Stimulated activated CD8-positive, alpha-beta memory T cell treated with anti-CD3 and anti-CD28 coated beads, Interleukin-7, amount 100 ng/mL, for 24 hours (primary cell): Measurements from ENCODE around the gene PEX11G.

Experiments
- DNase-seq: peaks from one replicate; pipeline ENCODE4 v3.0.0-alpha.2; 2020; ENCODE audit warnings: low read depth

Gene PEX11G

DNA sequence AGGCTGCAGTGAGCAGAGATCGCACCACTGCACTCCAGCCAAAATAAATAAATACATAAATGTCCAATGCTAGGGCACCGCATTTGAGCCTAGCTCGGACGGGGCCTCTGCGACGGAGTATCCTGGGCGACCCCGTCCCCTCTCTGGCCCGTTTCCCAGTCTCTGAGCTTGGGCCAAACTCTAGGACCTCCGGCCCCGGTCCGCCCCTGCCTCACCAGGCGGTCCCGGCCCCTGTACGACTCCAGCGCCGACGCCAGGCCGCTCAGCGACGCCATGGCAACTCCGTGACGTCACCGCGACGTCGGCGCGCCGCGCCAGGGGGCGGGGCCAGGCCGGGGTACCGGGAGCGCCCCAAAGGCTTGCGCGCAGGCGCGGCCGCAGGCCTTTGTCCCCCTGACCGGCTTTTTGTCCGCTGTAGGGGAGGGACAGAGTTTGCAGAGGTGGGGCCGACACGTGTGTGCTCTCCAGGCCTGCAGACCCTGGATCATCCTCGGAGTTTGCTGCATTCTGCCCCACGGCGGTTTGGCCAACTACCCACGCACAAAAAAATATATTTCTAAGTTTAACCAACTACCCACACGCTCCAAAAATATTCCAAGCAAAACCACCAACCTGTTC is at the start of gene PEX11G:
Gene PEX11G, minus strand, starts transcription at position 300 of the 618 bp plus-strand sequence. Its CDS starts 25 bp downstream, at position 275.
- DNase-seq, result peak; percentile 85

DNA sequence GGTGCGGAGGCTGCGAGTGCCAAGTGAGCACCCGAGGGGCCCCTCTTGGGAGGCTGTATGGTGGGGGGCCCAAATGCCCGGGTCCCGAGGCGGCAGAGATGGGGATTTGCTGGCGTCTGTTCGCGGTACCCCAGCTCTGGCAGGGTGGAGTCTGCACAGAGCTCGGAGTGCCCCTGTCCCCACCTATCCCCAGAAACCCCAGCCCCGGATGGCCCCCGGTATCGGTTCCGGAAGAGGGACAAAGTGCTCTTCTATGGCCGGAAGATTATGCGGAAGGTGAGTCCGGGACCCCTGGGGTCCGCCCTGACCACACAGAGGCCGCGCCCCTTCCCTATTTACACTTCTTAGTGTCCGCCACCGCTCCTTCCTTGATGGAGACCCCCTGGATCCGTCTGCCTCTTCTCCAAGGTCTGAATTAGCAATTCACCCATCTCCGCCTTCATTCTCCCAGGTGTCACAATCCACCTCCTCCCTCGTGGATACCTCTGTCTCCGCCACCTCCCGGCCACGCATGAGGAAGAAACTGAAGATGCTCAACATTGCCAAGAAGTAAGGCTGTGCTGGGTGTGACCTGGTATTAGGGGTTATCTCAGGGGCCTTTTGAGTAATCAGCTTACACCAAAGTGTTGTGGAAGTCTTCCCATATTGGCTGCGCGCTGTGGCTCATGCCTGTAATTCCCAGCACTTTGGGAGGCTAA is 47.3 kb upstream of the PEX11G start:
- DNase-seq, result no peak

DNA sequence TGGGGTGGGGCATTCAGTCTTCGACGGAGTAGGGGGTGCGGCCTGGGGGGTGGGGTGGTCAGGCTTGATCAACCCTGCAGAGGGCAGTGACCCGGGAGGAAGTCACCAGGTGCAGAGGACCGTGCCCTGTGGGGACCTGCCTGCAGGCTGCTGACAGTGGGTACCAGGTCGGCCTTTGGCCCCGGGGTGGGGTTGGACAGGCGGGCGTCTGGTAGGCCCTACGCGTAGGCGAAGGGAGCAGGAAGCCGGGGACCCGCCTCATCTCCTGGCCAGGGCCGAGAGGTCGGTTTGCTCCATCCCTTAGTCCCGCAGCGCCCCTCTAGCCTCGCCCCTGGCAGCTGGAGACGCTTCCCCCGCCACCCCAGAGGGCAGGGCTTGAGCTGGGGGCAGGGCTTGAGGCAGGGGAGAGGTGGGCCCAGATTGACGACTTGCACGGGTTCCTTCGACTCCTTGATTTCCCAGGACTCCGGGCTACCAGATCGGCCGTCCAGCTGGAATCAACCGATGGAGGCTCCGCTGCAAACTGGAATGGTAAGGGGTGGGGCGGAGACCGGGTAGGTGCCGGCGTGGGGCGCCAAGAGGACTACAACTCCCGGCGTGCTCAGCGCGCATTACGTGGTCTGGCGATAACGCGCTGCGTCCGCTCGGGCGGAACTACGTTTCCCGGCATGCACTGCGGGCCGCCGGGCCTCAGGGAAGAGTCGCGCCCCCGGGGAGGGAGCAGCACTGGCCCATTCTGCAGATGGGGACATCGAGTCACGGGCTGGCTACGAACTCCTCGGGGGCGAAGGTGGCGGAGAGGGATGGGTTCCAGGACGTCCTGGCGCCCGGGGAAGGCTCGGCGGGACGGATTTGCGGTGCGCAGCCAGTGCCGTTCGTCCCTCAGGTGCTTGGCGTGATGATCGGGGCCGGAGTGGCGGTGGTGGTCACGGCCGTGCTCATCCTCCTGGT is 46.5 kb upstream of the PEX11G start, which contains the start of gene PNPLA6:
Gene PNPLA6, plus strand, starts transcription at position 671 of the 951 bp plus-strand sequence. Its CDS starts 72 bp downstream, at position 743.
- peak; percentile 88 for DNase-seq

DNA sequence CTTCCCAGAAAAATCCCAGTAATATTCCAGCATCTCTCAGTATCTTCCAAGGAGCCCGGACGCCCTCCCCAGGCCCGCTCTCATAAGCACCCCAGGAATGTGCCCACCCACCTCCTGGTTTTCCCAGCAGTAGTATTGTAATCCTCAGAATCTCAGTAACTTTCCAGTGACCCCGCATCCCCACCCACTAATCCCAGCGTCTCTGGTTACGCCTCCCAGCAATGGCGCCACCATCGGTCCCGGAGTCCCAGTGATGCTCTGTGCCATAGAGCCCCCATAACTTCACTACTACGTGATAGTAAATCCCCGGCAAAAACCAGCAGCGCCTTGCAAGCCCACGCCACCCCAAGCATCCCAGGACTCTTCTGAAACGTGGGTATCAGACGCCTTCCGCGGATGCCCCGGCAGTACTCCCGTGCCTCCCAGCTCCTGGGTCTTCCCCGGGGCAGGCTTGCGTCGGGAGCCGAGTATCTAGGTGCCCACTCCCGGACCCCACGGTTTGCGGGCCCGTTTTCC is 45.8 kb upstream of the PEX11G start:
- no peak for DNase-seq

DNA sequence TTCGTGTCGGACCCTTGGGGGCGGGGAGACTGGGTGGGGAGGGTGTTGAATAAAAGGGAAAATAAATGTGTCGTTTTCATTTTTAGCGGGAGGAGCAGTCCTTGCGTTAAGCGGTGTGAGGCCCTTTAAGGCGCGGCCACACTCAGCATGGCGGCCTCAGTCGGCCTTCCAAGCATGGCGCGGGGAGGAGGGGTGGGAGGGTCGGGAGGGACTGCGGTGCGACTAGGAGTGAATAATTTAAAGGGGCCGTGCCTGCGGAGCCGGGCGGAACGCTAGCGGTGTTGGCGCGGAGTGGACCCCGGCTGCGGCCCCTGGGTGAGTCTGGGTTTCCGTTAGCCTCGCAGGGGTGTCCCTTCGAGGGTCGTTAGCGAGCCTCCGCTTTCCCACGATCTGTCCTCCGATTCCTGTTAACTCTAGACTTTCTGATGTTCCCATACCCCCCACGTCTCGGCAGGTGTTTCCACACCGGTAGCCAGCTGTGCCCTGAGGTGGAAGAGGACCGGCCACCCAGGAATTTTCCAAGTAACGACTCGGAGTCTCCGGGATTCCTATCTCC is 45.2 kb upstream of the PEX11G start:
- peak; percentile 65 for DNase-seq

DNA sequence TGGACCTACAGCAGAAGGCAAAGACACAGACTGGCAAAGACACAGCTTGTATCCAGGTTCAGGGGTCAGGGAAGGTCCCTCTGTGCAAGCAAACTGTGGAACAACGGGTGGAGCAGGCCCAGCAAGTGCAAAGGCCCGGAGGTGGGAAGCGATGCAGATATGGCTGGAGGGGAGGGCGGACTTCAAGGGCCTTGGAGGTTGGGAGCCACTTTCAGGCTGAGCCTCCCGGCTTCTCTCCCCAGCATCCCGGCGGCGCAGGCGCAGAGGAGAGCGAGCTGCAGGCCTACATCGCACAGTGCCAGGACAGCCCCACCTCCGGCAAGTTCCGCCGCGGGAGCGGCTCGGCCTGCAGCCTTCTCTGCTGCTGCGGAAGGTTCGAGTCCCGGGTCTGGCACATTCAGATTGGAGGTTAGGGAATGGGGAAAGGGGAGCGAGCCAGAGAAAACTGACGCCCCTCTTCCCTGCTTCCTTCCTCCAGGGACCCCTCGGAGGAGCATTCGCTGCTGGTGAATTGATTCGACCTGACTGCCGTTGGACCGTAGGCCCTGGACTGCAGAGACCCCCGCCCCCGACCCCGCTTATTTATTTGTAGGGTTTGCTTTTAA is 44.5 kb upstream of the PEX11G start:
- no peak for DNase-seq

DNA sequence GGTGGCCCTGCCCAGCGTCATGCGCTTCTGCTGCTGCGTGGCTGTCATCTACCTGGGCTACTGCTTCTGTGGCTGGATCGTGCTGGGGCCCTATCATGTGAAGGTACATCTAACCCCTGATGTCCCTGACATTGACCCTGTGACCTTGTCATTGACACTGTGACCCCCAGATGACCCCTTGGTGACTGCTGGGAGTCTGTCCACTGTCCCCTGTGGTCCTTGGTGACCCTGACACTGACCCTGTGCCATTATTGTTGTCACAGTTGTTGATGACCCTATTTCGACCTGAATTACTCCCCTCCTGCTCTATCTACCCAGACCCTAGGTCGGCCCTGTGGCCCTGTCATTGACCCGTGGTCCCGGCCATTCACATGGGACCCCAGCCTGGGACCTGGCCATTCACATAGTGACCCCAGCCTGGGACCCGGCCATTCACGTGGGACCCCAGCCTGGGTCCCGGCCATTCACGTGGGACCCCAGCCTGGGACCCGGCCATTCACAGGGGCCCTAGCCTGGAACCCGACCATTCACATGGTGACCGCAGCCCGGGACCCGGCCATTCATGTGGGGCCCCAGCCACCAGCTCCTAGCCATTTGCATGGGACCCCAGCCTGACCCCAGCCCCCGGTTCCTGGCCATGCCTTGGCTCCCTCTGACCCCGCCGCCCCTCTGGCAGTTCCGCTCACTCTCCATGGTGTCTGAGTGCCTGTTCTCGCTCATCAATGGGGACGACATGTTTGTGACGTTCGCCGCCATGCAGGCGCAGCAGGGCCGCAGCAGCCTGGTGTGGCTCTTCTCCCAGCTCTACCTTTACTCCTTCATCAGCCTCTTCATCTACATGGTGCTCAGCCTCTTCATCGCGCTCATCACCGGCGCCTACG is 41.0 kb upstream of the PEX11G start:
- DNase-seq, result no peak

DNA sequence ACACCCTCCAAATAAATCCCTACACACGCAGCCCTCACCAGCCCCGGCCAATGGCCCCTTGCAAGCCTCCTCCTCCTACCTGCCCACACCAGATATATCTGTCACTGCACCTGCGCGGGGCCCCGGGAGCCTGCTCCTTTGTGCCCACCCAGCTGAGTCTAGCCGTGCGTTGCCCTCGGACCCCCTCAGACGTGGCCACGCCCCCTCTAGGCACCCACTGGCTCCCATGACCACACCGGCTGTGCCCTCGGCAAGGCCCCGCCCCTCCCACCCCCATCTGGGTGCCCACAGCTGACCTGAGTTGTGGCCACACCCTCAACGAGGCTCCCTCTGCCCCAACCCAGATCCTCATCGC is 40.4 kb upstream of the PEX11G start:
- DNase-seq, result no peak

DNA sequence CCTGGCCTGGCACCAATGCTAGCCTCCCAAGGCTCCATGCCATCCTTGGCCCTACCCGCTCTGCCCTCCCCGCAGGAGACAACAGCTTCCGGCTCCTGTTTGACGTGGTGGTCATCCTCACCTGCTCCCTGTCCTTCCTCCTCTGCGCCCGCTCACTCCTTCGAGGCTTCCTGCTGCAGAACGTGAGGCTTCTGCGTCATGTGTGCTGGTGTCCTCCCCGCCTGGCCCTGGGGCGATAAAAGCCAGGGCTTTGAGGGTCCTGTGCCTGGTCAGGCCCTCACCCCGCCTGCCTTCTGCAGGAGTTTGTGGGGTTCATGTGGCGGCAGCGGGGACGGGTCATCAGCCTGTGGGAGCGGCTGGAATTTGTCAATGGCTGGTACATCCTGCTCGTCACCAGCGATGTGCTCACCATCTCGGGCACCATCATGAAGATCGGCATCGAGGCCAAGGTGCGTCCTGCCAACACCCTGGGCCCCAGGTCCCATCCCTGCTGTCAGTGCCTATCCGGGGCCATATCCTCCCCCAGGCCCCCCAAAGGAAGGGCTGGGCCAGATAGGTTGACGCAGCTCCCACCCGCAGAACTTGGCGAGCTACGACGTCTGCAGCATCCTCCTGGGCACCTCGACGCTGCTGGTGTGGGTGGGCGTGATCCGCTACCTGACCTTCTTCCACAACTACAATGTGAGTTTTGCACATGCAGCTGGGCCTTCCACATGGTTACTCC is 39.8 kb upstream of the PEX11G start:
- no peak for DNase-seq

DNA sequence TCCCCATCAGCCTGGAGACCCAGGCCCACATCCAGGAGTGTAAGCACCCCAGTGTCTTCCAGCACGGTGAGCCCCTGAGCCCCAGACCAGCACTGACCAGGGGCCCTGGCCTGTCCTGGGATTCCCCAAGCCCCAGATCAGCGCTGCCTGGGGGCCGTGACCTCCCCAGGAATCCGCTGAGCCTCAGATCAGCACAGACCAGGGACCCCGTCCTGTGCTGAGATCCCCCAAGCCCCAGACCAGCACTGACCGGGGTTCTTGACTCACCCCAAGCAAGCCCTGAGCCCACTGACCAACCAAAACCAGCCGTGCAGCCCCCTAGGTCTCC is 39.3 kb upstream of the PEX11G start:
- no peak for DNase-seq

DNA sequence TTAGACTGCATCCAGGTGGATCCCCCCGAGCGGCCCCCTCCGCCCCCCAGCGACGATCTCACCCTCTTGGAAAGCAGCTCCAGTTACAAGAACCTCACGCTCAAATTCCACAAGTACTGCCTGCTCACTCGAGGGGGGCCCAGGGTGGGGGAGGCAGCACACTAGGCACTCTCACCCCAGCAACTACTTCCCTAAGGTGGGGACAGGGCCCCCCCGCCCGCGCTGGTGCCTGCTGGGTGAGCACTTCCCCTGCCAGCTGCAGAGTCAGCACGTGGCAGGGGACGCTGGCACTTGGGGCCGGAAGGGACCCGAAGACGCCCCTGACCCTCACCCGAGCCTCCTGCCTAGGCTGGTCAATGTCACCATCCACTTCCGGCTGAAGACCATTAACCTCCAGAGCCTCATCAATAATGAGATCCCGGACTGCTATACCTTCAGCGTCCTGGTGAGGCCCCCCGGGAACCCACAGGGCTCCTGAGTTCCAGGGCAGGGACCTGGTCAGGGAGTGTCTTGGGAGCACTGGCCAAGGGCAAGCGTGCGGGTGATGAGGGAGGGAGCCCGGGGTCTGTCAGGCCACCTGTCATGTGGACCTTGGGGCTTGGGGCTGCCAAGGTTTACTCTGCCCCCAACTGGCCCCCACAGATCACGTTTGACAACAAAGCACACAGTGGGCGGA is 38.8 kb upstream of the PEX11G start:
- DNase-seq, result no peak

DNA sequence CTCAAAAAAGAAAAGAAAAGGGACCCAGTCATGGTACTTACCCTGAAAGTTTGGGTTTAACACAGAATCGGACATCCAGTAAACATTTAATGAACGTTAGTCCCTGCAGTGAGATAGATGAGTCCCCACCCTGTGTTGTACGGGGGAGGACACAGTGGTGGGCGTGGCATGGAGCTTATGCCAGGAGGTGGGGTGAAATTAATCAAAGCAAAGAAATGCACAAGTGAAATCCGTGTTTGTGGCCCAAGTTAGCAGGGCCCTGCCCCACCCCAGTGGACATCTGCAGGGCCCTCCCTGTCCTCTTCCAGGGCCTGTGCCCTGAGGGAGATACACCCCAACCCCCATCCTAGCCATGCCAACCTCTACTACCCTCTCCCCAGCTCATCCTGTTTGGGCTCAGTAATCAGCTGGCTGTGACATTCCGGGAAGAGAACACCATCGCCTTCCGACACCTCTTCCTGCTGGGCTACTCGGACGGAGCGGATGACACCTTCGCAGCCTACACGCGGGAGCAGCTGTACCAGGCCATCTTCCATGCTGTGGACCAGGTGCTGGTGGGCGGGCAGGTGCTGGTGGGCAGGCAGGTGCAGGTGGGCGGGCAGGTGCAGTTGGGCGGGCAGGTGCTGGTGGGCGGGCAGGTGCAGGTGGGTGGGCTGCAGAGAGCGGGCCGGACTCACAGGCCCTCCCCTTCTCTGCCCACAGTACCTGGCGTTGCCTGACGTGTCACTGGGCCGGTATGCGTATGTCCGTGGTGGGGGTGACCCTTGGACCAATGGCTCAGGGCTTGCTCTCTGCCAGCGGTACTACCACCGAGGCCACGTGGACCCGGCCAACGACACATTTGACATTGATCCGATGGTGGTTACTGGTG is 37.5 kb upstream of the PEX11G start:
- DNase-seq, result no peak

DNA sequence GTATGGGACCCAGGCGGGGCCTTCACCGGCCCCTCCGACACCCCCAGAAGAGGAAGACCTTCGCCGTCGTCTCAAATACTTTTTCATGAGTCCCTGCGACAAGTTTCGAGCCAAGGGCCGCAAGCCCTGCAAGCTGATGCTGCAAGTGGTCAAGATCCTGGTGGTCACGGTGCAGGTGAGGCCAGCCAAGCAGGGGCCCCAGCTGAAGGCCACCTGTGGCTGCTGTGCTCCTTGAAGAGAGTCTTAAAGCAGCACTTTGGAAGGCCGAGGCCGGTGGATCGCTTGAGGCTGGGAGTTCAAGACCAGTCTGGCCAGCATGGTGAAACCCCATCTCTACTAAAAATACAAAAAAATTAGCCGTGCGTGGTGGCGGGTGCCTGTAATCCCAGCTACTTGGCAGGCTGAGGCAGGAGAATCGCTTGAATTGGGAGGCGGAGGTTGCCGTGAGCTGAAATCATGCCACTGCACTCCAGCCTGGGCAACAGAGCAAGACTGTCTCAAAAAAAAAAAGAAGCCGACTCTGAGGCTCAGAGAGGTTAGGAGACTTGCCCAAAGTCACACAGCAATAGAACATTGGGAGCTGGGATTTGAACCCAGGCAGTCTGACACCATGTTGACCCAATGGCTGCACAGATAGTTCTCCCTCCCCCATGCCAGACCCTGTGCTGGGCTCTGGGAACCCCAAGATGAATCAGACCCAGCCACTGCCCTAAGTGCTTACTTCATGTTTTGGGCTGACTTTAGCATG is 36.3 kb upstream of the PEX11G start:
- DNase-seq, result no peak

DNA sequence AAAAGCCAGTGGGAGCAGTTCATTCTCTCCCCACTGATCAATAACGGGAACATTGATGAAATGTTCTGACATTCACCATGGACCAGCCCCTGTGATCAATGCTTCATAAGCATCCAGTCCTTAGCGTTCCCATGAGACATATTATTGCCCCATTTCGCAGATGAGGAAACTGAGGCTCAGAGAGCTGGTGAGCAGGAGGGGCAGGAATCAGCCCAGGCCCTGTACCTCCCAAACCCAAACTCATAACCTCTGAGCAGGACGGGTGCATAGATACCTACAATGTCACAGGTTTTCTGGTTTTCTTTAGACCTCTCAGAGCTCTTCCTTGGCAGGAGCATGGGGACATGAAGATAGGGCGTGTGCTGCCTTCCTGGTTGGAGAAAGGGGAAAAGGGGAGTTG is 35.7 kb upstream of the PEX11G start:
- no peak for DNase-seq

DNA sequence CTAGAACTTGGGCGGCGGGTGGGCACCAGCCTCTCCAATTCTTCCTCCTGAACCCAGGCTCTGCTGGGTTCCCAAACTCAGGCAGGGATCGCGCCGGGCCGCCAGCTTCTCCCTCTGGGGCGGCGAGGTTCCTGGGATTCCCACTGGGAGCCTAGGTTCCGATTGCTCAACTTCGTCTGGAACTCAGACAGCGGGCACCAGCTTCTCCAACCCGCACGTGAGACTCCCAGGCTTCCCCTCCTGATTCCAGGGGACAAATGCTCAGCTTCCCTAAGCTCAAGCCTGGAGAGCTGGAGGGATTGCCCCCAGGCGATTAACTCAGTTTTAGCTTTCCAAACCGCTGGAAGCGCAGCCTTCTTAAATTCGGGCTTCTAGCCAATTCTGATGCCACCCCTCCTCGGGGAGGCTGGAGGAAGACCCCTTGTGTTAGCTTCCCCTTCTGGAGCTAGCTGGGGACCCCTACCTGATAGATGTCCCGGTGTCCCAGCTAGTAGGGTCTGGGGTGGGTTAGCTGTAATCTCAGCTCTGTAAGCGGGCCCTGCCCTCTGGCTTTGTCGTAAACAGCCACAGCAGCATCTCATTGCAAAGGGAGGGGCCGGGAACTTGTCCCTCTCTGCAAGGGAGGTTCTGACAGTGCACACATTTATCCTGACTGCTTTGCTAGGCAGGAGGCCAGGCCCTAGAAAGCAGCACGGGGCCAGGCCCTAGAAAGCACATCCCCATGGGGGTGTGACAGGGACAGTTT is 34.3 kb upstream of the PEX11G start:
- no peak for DNase-seq

DNA sequence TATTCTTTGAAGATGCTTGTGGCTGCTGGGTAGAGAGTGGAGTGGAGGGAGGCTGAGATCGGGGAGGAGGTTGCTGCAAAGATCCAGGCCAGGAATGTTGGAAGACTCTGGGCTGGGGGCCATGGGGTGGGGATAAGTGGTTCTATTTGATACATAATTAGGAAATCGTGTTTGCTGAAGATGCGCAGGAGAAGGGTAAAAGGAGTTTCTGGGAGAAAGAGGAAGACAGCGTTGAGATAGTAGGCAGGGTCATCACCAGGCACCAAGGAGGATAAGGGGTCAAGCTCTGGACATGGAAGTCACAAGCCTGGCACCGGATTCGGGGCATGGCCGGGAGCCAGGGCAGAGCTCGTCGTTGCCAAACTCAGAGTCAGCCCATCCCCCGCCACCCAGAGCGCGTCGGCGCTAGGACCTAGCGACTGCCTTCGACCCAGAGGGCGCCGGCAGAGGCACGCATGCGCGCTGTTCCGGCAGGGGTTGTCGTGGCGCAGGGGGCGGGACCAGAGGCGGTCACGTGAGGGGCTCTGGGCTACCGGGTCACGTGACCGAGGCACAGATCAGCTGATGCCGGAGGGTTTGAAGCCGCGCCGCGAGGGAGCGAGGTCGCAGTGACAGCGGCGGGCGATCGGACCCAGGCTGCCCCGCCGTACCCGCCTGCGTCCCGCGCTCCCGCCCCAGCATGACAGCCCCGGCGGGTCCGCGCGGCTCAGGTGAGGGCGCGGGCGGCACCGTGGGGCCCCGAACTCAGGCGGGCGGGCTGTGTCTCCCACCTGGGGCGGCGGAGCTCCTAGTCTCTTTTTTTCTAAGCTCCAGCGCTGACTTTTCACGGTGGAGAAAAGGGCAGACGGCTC is 33.5 kb upstream of the PEX11G start, which contains the start of gene MCOLN1:
Gene MCOLN1, plus strand, starts transcription at position 553 of the 851 bp plus-strand sequence. Its CDS starts 127 bp downstream, at position 680.
- DNase-seq, result peak; percentile 98
